ENCODE data around the gene NIBAN1.

Gene NIBAN1

GRCh38 chr1:184986250-184986649 lies 11.9 kb upstream of the NIBAN1 start:
- no peak overlapping the region for H3K4me3 ChIP-seq (ENCODE audit: low read depth, low read length)
- no peak for DNase-seq (ENCODE audit: low read depth)
- TF ChIP-seq, protein P1, sequence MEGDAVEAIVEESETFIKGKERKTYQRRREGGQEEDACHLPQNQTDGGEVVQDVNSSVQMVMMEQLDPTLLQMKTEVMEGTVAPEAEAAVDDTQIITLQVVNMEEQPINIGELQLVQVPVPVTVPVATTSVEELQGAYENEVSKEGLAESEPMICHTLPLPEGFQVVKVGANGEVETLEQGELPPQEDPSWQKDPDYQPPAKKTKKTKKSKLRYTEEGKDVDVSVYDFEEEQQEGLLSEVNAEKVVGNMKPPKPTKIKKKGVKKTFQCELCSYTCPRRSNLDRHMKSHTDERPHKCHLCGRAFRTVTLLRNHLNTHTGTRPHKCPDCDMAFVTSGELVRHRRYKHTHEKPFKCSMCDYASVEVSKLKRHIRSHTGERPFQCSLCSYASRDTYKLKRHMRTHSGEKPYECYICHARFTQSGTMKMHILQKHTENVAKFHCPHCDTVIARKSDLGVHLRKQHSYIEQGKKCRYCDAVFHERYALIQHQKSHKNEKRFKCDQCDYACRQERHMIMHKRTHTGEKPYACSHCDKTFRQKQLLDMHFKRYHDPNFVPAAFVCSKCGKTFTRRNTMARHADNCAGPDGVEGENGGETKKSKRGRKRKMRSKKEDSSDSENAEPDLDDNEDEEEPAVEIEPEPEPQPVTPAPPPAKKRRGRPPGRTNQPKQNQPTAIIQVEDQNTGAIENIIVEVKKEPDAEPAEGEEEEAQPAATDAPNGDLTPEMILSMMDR (IDR thresholded peaks at IDR 0.05; ENCODE audit: low read depth, low read length, missing control alignments): no peak

DNA sequence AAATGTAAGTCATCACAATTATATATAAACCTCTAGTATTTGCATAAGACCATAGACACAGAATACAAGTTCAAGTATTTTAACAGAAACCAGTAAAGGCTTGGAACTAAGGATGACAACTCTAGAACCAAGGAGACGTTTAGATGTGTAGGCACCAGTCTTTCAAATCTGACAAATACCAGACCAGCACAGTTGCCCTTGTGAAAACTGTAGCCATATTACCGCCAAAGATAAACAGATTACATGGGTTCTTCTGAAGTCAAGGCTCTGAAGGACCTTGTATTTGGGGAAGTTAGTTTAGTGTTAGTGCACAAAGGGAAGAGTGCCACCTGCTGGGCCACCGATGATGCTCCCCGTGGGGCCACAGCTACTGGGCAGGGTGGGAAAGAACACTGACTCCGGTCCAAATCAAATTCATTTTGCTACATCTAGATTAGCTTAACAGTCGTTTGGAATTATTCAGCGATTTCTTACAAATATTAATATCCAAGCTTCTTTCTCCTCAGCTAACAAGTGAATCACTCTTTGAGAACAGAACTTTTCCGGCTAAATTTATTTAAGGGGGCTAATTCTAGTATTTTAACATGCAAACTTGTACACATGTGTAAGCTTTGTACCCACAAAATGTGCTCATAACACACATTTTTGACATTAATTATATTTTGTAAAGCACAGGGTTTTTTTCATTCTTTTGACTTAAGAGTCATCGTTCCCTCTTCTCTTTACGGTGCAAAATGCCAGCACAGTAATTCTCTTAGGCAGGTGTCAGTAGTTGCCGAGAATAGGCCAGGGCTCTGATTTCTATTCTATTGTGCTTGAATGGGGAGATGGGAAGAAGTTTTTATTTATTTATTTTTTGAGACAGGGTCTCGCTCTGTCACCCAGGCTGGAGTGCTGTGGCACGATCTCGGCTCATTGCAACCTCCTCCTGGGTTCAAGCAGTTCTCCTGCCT lies 8.0 kb upstream of the NIBAN1 start:
- H3K4me3 ChIP-seq (ENCODE audit: low read depth, low read length): no peak overlapping the region
- DNase-seq (ENCODE audit: low read depth): peak; percentile 61
- TF ChIP-seq, protein P1 (IDR thresholded peaks at IDR 0.05; ENCODE audit: low read depth, low read length, missing control alignments): peak; percentile 94

GRCh38 chr1:184980726-184981125 lies 6.4 kb upstream of the NIBAN1 start:
- TF ChIP-seq, protein P1 (IDR thresholded peaks at IDR 0.05; ENCODE audit: low read depth, low read length, missing control alignments): no peak
- DNase-seq (ENCODE audit: low read depth): no peak
- no peak overlapping the region for H3K4me3 ChIP-seq (ENCODE audit: low read depth, low read length)

GRCh38 chr1:184975208-184975870 lies 1.0 kb upstream of the NIBAN1 start:
- no peak for DNase-seq (ENCODE audit: low read depth)
- TF ChIP-seq, protein P1 (IDR thresholded peaks at IDR 0.05; ENCODE audit: low read depth, low read length, missing control alignments): no peak
- H3K4me3 ChIP-seq (ENCODE audit: low read depth, low read length): no peak overlapping the region

DNA sequence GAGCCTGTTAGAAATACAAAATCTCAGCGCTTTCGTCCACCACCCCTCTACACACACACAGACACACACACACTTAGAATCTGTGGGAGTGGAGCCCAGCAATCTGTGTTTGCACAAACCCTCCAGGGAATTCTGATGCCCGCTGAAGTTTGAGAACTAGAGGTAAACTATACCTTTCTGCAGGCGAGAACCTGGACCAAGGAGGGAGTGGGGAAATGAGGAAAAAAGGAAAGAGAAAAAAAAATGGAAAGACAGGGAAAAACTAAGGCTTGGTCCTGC lies 468 bp upstream of the NIBAN1 start:
- TF ChIP-seq, protein P1 (IDR thresholded peaks at IDR 0.05; ENCODE audit: low read depth, low read length, missing control alignments): no peak
- peak overlapping the region; percentile 60; the same call in 1 of the 2 replicates for H3K4me3 ChIP-seq (ENCODE audit: low read depth, low read length)
- no peak for DNase-seq (ENCODE audit: low read depth)

DNA sequence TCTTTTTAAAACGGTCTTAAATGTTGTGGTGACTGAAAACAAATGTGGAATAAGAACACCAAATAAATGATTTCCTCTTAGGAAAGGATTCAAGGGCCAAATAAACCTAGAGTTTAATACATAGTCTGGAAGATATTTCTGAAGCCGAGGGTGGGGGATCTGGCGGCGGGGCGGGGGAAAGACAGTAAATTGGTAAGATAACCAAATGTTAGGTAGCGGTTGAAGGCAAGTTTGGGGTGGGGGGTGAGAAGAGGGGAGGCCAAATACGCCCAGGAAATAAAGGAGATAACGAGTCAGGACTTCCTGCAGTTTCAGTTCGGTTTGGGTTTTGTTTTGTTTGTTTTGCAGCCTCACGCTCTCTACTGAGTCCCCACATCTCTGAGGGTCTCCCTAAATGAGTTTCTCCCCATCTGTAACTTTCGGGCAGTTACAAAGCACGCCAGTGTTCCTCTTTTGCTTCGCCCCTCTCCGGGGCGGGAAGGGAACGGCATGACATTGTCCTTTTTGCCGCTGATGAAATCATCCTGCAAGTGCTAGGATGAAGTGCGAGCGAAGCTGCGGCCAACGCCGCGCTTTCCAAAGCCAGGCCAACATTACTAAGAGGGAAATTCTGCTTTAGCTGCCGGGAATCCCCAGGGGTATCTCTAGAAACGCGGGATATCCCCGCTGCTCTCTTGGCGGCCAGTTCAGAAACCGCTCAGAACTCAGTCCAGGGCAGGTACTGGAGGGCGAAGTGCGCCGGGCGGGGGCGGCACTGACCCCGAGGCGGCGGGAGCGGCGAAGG lies 844 bp downstream of the NIBAN1 start:
- H3K4me3 ChIP-seq (ENCODE audit: low read depth, low read length): peak overlapping the region; percentile 60
- DNase-seq (ENCODE audit: low read depth): peak; percentile 57
- TF ChIP-seq, protein P1 (IDR thresholded peaks at IDR 0.05; ENCODE audit: low read depth, low read length, missing control alignments): no peak
